ENCODE measurements around the gene C7orf57.
"Not testable (repeated sequence)": the region's sequence is repeated elsewhere in the genome, so short reads cannot be mapped to it uniquely, and the experiment has no call there.

The C7orf57 gene

GRCh38 chr7:48035301-48035966, at the start of gene C7orf57:
TSS of gene C7orf57 (plus strand) at chr7:48035543. CDS start at chr7:48036309, 766 bp downstream.
- Histone ChIP-seq H3K27ac (ENCODE audit: low read depth in 2 of 2, low read length in 2 of 2) (no peak within 1 kb of the TSS), H3K4me1 (ENCODE audit: control insufficient read depth in 2 of 2, insufficient read depth in 2 of 2, low read length in 2 of 2) (peaks cover 8 to 9% of the 10 kb centered on the region in 2 donors), H3K9me3 (ENCODE audit: control insufficient read depth in 2 of 2, low read length in 2 of 2) (no peaks in the 10 kb centered on the region), H3K9ac (ENCODE audit: low read depth in 1 of 2, low read length in 2 of 2) (no peak within 1 kb of the TSS), H3K36me3 (ENCODE audit: control insufficient read depth in 2 of 2, insufficient read depth in 2 of 2, low read length in 2 of 2) (no peaks in the 10 kb centered on the region), H3K4me3 (ENCODE audit: low read length in 2 of 2) (peak within 1 kb of the TSS; percentile 62 to 70), H3K27me3 (ENCODE audit: control insufficient read depth in 2 of 2, insufficient read depth in 2 of 2, low read length in 2 of 2) (peaks cover 13 to 17% of the 10 kb centered on the region in 2 donors)

GRCh38 chr7:47988496-47989386, 46.6 kb upstream of the C7orf57 start:
- H3K36me3 ChIP-seq (ENCODE audit: control insufficient read depth in 2 of 2, insufficient read depth in 2 of 2, low read length in 2 of 2), result no peaks in the 10 kb centered on the region
- no peak overlapping the region for H3K9ac ChIP-seq (ENCODE audit: low read depth in 1 of 2, low read length in 2 of 2)
- peaks cover 0 to 5% of the 10 kb centered on the region in 2 donors for H3K4me1 ChIP-seq (ENCODE audit: control insufficient read depth in 2 of 2, insufficient read depth in 2 of 2, low read length in 2 of 2)

GRCh38 chr7:47989607-47990400, 45.5 kb upstream of the C7orf57 start:
- not testable (repeated sequence) for H3K27me3 ChIP-seq (ENCODE audit: control insufficient read depth in 2 of 2, insufficient read depth in 2 of 2, low read length in 2 of 2); H3K4me3 ChIP-seq (ENCODE audit: low read length in 2 of 2); H3K9ac ChIP-seq (ENCODE audit: low read depth in 1 of 2, low read length in 2 of 2); H3K9me3 ChIP-seq (ENCODE audit: control insufficient read depth in 2 of 2, low read length in 2 of 2); H3K27ac ChIP-seq (ENCODE audit: low read depth in 2 of 2, low read length in 2 of 2); H3K4me1 ChIP-seq (ENCODE audit: control insufficient read depth in 2 of 2, insufficient read depth in 2 of 2, low read length in 2 of 2); H3K36me3 ChIP-seq (ENCODE audit: control insufficient read depth in 2 of 2, insufficient read depth in 2 of 2, low read length in 2 of 2)

More at GRCh38 chr7:47988496-47989386, 46.6 kb upstream of the C7orf57 start:
- Histone ChIP-seq H3K9me3 (ENCODE audit: control insufficient read depth in 2 of 2, low read length in 2 of 2) (no peaks in the 10 kb centered on the region), H3K27me3 (ENCODE audit: control insufficient read depth in 2 of 2, insufficient read depth in 2 of 2, low read length in 2 of 2) (no peaks in the 10 kb centered on the region), H3K27ac (ENCODE audit: low read depth in 2 of 2, low read length in 2 of 2) (no peak overlapping the region), H3K4me3 (ENCODE audit: low read length in 2 of 2) (no peak overlapping the region)

GRCh38 chr7:47990592-47990991, 44.8 kb upstream of the C7orf57 start:
- Histone ChIP-seq H3K4me3 (ENCODE audit: low read length in 2 of 2) (no peak overlapping the region), H3K9me3 (ENCODE audit: control insufficient read depth in 2 of 2, low read length in 2 of 2) (no peaks in the 10 kb centered on the region), H3K27me3 (ENCODE audit: control insufficient read depth in 2 of 2, insufficient read depth in 2 of 2, low read length in 2 of 2) (no peaks in the 10 kb centered on the region), H3K27ac (ENCODE audit: low read depth in 2 of 2, low read length in 2 of 2) (no peak overlapping the region), H3K4me1 (ENCODE audit: control insufficient read depth in 2 of 2, insufficient read depth in 2 of 2, low read length in 2 of 2) (peaks cover 0 to 5% of the 10 kb centered on the region in 2 donors), H3K9ac (ENCODE audit: low read depth in 1 of 2, low read length in 2 of 2) (no peak overlapping the region), H3K36me3 (ENCODE audit: control insufficient read depth in 2 of 2, insufficient read depth in 2 of 2, low read length in 2 of 2) (no peaks in the 10 kb centered on the region)

- H3K4me1 ChIP-seq (ENCODE audit: control insufficient read depth in 2 of 2, insufficient read depth in 2 of 2, low read length in 2 of 2), result peaks cover 0 to 5% of the 10 kb centered on the region in 2 donors
- peak overlapping the region in 1 of 2 donors; percentile 73 for H3K9ac ChIP-seq (ENCODE audit: low read depth in 1 of 2, low read length in 2 of 2)
- H3K36me3 ChIP-seq (ENCODE audit: control insufficient read depth in 2 of 2, insufficient read depth in 2 of 2, low read length in 2 of 2), result no peaks in the 10 kb centered on the region
- H3K4me3 ChIP-seq (ENCODE audit: low read length in 2 of 2), result peak overlapping the region; percentile 87 to 89
- peak overlapping the region; percentile 72 to 78 for H3K27ac ChIP-seq (ENCODE audit: low read depth in 2 of 2, low read length in 2 of 2)
- H3K9me3 ChIP-seq (ENCODE audit: control insufficient read depth in 2 of 2, low read length in 2 of 2), result no peaks in the 10 kb centered on the region
- no peaks in the 10 kb centered on the region for H3K27me3 ChIP-seq (ENCODE audit: control insufficient read depth in 2 of 2, insufficient read depth in 2 of 2, low read length in 2 of 2)
Measured at GRCh38 chr7:47991270-47991669, 44.1 kb upstream of the C7orf57 start.

GRCh38 chr7:47991741-47992311, 43.5 kb upstream of the C7orf57 start:
- no peaks in the 10 kb centered on the region for H3K36me3 ChIP-seq (ENCODE audit: control insufficient read depth in 2 of 2, insufficient read depth in 2 of 2, low read length in 2 of 2)
- H3K4me1 ChIP-seq (ENCODE audit: control insufficient read depth in 2 of 2, insufficient read depth in 2 of 2, low read length in 2 of 2), result peaks cover 0 to 5% of the 10 kb centered on the region in 2 donors
- H3K9ac ChIP-seq (ENCODE audit: low read depth in 1 of 2, low read length in 2 of 2), result peak overlapping the region; percentile 63 to 73
- H3K27me3 ChIP-seq (ENCODE audit: control insufficient read depth in 2 of 2, insufficient read depth in 2 of 2, low read length in 2 of 2), result no peaks in the 10 kb centered on the region
- peak overlapping the region; percentile 72 to 78 for H3K27ac ChIP-seq (ENCODE audit: low read depth in 2 of 2, low read length in 2 of 2)
- H3K9me3 ChIP-seq (ENCODE audit: control insufficient read depth in 2 of 2, low read length in 2 of 2), result no peaks in the 10 kb centered on the region
- H3K4me3 ChIP-seq (ENCODE audit: low read length in 2 of 2), result peak overlapping the region; percentile 87 to 89

- H3K9ac ChIP-seq (ENCODE audit: low read depth in 1 of 2, low read length in 2 of 2), result peak overlapping the region in 1 of 2 donors; percentile 63
- peak overlapping the region; percentile 87 to 89 for H3K4me3 ChIP-seq (ENCODE audit: low read length in 2 of 2)
- H3K9me3 ChIP-seq (ENCODE audit: control insufficient read depth in 2 of 2, low read length in 2 of 2), result no peaks in the 10 kb centered on the region
- peak overlapping the region; percentile 72 to 78 for H3K27ac ChIP-seq (ENCODE audit: low read depth in 2 of 2, low read length in 2 of 2)
- H3K27me3 ChIP-seq (ENCODE audit: control insufficient read depth in 2 of 2, insufficient read depth in 2 of 2, low read length in 2 of 2), result no peaks in the 10 kb centered on the region
- H3K4me1 ChIP-seq (ENCODE audit: control insufficient read depth in 2 of 2, insufficient read depth in 2 of 2, low read length in 2 of 2), result peaks cover 0 to 5% of the 10 kb centered on the region in 2 donors
- H3K36me3 ChIP-seq (ENCODE audit: control insufficient read depth in 2 of 2, insufficient read depth in 2 of 2, low read length in 2 of 2), result no peaks in the 10 kb centered on the region
Measured at GRCh38 chr7:47992446-47992845, 42.9 kb upstream of the C7orf57 start.

GRCh38 chr7:47999413-47999812, 35.9 kb upstream of the C7orf57 start:
- Histone ChIP-seq H3K9me3 (ENCODE audit: control insufficient read depth in 2 of 2, low read length in 2 of 2) (no peaks in the 10 kb centered on the region), H3K9ac (ENCODE audit: low read depth in 1 of 2, low read length in 2 of 2) (no peak overlapping the region), H3K4me1 (ENCODE audit: control insufficient read depth in 2 of 2, insufficient read depth in 2 of 2, low read length in 2 of 2) (no peaks in the 10 kb centered on the region), H3K4me3 (ENCODE audit: low read length in 2 of 2) (no peak overlapping the region), H3K27ac (ENCODE audit: low read depth in 2 of 2, low read length in 2 of 2) (no peak overlapping the region), H3K36me3 (ENCODE audit: control insufficient read depth in 2 of 2, insufficient read depth in 2 of 2, low read length in 2 of 2) (no peaks in the 10 kb centered on the region), H3K27me3 (ENCODE audit: control insufficient read depth in 2 of 2, insufficient read depth in 2 of 2, low read length in 2 of 2) (no peaks in the 10 kb centered on the region)

GRCh38 chr7:48000164-48000563, 35.2 kb upstream of the C7orf57 start:
- not testable (repeated sequence) for H3K36me3 ChIP-seq (ENCODE audit: control insufficient read depth in 2 of 2, insufficient read depth in 2 of 2, low read length in 2 of 2); H3K9ac ChIP-seq (ENCODE audit: low read depth in 1 of 2, low read length in 2 of 2)

More at GRCh38 chr7:48000164-48000563, 35.2 kb upstream of the C7orf57 start:
- not testable (repeated sequence) for H3K4me3 ChIP-seq (ENCODE audit: low read length in 2 of 2); H3K4me1 ChIP-seq (ENCODE audit: control insufficient read depth in 2 of 2, insufficient read depth in 2 of 2, low read length in 2 of 2); H3K9me3 ChIP-seq (ENCODE audit: control insufficient read depth in 2 of 2, low read length in 2 of 2); H3K27me3 ChIP-seq (ENCODE audit: control insufficient read depth in 2 of 2, insufficient read depth in 2 of 2, low read length in 2 of 2); H3K27ac ChIP-seq (ENCODE audit: low read depth in 2 of 2, low read length in 2 of 2)

All from mucosa of rectum (tissue), 2 donors.